Measurements from ENCODE around the gene GOPC.

GOPC gene

GRCh38 chr6:117595099-117595923, 7.0 kb downstream of the GOPC start:
- no peak for DNase-seq

DNA sequence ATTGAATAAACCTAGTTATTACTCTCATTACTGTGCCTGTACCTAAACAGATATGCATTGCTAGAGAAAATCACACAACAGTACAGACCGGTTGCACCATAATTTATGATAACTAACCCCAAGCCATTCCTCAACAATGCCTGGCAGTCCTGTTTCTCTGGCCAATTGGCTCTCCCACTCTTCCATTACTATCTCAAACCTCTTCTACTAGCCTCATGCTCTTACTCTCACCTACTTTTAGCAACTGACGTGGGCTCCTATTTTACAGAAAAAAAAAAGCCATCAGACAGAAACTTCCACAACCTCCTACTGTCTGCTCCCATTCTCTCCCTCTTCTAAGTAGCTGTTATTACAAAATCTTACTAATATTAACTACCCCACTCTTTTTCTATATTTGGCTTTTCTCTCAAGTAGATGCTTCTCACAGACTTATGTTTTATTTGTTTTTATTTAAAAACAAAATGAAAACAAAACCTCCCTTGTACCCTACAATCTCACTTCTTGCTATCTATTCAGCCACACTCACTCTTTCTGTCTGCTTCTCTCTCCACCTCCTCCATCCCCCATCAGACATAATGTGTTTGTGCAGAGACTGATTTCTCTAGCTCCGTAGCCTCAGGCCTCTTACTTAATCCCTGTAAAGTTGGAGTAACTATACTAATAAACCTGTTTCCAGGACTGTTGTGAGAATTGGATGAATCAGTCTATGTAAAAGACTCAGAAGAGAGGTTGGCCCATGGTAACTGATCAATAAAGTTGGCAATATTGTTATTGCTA, 9.1 kb downstream of the GOPC start:
- DNase-seq: no peak

DNA sequence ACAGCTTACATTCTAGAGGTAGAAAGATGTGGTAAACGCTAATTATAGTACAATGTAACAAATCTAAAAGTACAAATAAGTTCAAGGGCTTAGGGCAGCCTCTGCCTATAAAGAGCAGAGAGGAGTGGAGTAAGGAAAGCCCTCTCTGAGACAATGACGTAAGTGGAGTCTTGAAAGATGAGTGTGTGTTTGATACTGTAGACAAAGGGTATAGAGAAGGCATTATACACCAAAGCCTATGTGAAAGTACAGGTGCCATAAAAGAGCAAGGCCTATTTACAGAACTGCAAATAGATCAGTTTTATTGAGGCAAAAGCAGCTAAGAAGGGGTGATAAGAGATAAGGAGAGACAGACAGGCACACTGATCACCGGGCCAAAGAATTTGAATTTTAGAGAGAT, 10.9 kb downstream of the GOPC start:
- no peak for DNase-seq

DNA sequence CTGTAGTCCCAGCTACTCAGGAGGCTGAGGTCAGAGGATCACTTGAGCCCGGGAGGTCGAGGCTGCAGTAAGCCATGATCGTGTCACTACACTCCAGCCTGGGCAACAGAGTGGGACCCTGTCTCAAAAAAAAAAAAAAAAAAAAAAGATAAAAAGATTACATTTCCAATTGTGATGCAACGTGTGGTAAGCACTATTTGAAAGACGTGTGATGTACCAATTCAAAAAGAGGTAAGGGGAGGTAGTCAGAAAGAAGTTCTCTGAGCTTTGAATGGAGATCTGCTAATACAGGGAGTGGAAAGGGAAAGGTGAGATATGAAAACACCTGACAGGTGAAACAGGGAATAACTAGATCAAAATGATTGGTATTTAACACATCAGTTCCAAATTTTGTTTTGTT, 11.9 kb downstream of the GOPC start:
- DNase-seq: no peak

GRCh38 chr6:117585647-117586046, 16.7 kb downstream of the GOPC start:
- no peak for DNase-seq

GRCh38 chr6:117574198-117574597, 28.1 kb downstream of the GOPC start:
- no peak for DNase-seq

DNA sequence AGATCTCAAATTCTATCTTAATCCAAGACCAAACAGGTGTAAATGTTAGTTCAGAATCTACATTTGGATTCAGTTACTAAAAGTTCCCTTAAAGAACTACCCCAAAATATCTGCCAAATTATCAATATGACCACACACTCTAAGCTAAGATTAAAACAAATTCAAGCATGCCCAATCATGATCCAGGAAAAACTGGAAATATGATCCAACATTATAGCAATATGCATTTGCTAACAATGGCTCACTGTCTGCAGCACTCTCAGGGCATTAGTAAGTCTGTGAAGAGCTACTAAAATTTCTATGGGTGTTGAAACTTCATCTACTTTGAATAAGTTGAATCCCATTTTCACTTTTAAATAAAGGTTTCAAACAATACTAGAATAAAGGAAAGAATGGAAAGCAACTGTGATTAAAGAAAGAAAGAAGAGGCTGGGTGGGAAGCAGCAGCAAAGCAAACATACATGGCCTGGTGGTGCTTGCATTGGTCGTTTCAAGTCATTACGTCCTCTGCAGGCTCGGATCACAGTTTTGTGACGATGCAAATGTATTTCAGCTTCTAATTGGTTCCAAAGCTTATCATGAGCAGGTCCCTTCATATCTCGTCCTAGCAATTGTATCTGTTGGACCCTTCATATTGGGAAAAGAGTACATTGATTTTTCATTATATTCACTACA, 29.2 kb downstream of the GOPC start:
- DNase-seq: no peak

DNA sequence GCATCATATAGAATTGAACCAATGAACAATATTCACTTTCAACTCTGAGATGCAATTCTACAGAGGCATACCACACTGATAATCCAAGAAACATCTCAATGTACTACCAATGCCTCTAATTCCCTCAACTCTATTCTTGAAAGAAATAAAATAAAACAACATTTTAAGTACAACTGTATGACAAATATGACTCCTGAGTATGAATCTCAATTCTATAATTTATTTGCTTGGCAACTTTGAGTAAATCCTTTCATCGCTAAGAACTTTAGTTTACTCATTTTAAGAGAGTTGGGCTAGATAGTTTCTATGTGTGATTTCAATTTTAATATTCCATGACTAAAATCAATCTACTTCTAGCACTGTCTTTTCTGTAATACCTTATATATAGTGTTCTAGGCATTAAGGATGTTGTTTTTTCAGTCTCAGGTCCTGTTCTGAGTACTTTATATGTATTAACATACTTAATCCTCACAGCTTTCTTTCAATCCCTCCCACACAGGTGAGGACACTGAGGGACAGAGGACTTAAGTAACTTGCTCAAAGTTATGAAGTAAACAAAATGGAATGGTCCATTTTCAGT, 33.4 kb downstream of the GOPC start:
- DNase-seq: no peak

GRCh38 chr6:117568247-117568646, 34.1 kb downstream of the GOPC start:
- DNase-seq: no peak

DNA sequence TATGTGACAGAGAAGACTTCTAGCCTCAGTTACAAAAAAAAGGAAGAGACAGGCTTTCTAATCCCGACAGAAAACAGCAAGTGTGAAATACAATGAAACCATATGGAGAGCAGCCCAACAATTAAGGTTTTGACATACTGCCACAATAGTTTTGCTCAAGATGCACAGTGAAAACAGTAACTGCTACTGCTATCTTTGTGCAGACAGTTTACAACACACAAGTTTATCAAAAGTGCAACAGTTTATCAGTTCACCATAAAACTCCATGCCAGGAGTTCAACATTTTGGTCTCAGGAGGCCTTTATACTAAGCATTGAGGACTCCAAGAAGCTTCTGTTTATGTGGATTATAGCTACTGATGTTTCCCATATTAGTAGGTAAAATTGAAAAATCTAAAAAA, 37.6 kb downstream of the GOPC start:
- DNase-seq: no peak

DNA sequence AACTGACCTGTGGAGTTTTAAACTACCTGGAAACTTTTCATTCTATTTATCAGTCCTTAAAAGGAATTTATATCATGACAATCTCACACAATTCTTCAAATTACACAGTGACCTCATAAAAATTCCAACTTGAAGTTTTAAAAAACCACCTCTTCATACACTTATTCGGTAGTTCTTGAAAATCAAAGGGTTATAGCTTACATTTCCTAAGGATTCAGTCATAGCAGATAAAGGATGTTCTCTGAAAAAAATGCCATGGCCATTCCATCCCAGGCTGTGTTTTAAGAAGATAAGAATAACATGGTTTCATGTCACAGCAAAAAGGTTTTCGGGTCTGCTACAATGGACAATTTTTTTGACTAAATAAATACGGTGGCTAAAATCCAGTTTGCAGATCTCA, 41.2 kb downstream of the GOPC start:
- no peak for DNase-seq

DNA sequence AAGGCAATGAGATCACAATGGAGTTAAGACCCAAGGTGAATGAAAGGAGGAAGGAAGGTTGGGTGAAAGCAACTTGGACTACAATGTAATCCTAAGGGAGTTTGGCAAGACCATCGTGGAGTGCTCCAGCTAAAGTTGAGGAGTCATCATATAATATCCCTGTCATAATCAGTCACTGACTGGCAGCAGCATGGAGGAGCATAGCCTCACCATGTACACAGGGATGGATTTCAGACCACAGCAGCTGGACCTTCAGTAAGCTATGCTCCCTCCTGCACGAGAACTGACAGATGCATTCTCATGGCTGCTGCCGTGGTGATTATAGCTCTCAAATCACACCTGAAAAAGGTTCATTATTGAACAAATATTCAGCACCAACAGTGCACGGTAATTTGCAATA, 43.0 kb downstream of the GOPC start:
- no peak for DNase-seq

DNA sequence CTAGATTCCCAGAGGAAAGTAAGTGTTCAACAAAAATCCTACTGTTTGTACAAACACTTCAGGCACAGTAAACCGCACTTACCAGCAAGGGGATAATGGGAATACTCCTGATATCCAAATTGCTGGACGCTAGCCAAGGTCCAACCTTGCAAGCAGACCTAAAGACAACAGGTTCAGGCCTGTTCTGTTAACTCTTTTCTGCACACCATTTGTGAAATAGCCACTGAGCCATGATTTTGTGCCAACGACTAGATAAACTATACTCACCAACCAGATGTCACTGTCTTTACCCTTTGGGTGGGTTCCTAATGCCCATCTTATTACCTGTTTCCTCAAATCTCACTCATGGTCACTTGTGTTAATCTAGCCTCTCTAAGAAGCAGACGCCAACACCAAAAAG, 43.5 kb downstream of the GOPC start:
- no peak for DNase-seq

- DNase-seq: no peak
These were observed 44.4 kb downstream of the GOPC start for GRCh38 chr6:117557951-117558350.

GRCh38 chr6:117555882-117556498, 46.3 kb downstream of the GOPC start:
- peak; percentile 62 to 76 for DNase-seq

GRCh38 chr6:117555262-117555849, 47.0 kb downstream of the GOPC start:
- no peak for DNase-seq

- no peak for DNase-seq
These were observed 49.2 kb downstream of the GOPC start for GRCh38 chr6:117553142-117553541.

DNA sequence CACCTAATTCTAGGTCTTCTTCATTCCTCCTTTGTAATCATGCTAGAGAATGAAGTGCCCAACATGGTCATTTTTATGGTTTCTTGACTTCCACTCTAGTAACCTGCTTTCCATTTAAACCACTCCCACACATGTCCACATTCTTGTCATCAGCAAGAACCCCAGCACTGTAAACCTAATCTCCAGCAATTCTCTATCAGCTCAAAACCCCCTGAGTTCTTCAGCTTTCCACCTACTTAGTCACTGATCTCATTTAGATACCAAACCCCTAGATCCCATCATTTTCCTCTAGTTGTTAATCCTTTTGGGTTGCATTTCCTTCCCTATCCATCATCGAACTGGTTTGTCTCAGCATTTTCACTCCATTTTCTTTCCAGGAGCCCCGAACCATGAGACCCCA, 49.7 kb downstream of the GOPC start:
- DNase-seq: no peak

- no peak for DNase-seq
These were observed 51.6 kb downstream of the GOPC start for GRCh38 chr6:117550618-117551242.

DNA sequence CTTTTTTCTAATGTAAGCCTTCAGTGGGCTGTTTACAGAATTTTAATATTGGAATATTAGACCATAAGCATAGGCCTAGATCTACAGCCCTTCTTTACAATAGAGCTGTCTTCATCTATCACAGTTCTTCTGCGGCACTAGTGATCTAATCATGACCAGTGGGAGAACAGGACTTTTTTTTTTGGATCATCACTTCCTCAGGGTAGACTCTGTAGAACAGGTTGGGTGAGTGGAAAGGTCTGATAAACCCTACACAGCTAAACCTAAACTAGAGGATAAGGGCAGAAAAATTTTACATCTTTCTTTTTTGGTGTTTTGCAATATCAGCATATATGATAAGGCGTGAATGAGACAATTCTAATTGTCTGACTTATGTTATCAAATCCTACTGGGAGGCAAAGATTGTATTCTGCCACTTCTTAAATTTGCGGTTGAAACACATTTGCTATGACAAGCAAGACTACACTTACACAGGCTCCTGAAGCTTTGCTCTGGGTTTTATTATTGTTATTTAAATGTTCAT, 52.2 kb downstream of the GOPC start:
- no peak for DNase-seq

GRCh38 chr6:117549611-117550010, 52.7 kb downstream of the GOPC start:
- DNase-seq: no peak

DNA sequence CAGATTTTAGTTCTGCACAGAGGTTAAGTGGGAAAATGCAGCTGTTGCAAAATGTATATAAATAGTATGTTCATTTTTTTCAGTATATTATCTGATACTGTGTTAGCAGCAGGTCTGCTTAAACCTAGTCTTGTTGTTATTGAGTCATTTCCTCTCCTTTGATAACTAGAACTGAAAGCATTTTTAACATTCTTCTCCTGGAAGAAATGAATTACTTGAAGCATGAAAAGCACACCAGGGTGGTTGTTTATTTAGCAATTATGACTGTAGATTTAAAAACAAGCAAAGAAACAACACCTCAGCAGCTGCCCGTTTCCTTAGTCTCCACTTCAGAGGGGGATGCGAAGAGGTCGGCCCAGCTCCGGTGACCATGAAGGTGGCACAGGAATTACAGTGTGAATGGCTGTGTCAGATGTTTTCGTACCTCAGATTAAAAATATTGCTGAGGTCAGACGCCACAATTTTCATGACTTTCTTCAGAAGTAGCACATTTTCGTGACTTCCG, 53.5 kb downstream of the GOPC start:
- peak in 1 of 2 donors; percentile 10 for DNase-seq

All from stimulated activated CD4-positive, alpha-beta T cell treated with anti-CD3 and anti-CD28 coated beads, Interleukin-2, amount 100 ng/mL, for 24 hours (primary cell).